Stimulated activated naive B cell treated with anti-CD40 and anti-IgM and Interleukin-4, amounts not matched to agents 10 μg/mL and 1 μg/mL and 100 μg/mL, for 72 hours (primary cell): ENCODE measurements around the gene ERG.

Source experiments
- ATAC-seq, 2 donors: fragments of 150-1000 bp; cut with Tn5 transposase; replicated peaks; 2 replicates each; pipeline ENCODE4 v1.10.0; 2021; ENCODE audit warnings: moderate library complexity in 1 of 2
- DNase-seq: peaks from one replicate; pipeline ENCODE4 v3.0.0; 2021
- H3K27ac Mint-ChIP-seq: one replicate; pipeline ENCODE4 v1.8.0; 2022; ENCODE audit warnings: mild to moderate bottlenecking, mixed read lengths
- H3K27me3 Mint-ChIP-seq, 2 donors: one replicate each; pipeline ENCODE4 v1.8.0; 2022; ENCODE audit warnings: mixed read lengths in 2 of 2
- H3K36me3 Mint-ChIP-seq, 2 donors: one replicate each; pipeline ENCODE4 v1.8.0; 2022; ENCODE audit warnings: mixed read lengths in 2 of 2, mild to moderate bottlenecking in 1 of 2
- H3K4me1 Mint-ChIP-seq, 2 donors: one replicate each; pipeline ENCODE4 v1.8.0; 2022; ENCODE audit warnings: mixed read lengths in 2 of 2, mild to moderate bottlenecking in 1 of 2
- H3K4me3 Mint-ChIP-seq, 2 donors: one replicate each; pipeline ENCODE4 v1.8.0; 2022; ENCODE audit warnings: mild to moderate bottlenecking in 2 of 2, mixed read lengths in 2 of 2, moderate library complexity in 1 of 2
- H3K9me3 Mint-ChIP-seq, 2 donors: one replicate each; pipeline ENCODE4 v1.8.0; 2022; ENCODE audit warnings: mixed read lengths in 2 of 2, mild to moderate bottlenecking in 1 of 2

The ERG gene

DNA sequence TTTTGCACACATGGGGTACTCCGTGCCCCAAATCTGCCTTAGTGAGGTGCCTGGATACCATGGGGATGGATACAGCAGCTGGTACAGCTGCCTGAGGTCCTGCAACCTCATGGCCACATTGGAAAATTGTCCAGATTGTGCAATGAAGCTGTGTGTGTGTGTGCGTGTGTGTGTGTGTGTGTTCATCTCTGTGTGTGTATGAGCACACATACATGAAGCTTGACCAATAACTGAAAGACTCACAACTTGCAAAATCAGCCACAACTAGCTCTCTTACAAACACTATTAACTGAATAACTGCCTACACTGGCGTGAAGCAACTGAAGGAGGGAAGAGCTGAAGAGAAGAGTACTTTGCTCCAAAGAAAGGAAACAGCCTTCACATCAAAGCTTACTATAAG lies 78.1 kb downstream of the ERG start:
- no peaks in the 10 kb centered on the region for H3K27me3 Mint-ChIP-seq
- no peaks in the 10 kb centered on the region for H3K36me3 Mint-ChIP-seq

GRCh38 chr21:38417726-38418125 lies 80.6 kb downstream of the ERG start:
- H3K4me3 Mint-ChIP-seq: no peak overlapping the region

More for the DNA sequence above, 78.1 kb downstream of the ERG start:
- no peak overlapping the region for H3K4me3 Mint-ChIP-seq
- ATAC-seq (no peak), DNase-seq (no peak)
- no peak overlapping the region for H3K27ac Mint-ChIP-seq
- no peaks in the 10 kb centered on the region for H3K9me3 Mint-ChIP-seq
- H3K4me1 Mint-ChIP-seq: no peaks in the 10 kb centered on the region

GRCh38 chr21:38416791-38417190 lies 81.5 kb downstream of the ERG start:
- Mint-ChIP-seq H3K4me3 (no peak overlapping the region), H3K4me1 (no peaks in the 10 kb centered on the region), H3K9me3 (peaks cover 0 to 6% of the 10 kb centered on the region in 2 donors), H3K36me3 (no peaks in the 10 kb centered on the region), H3K27me3 (no peaks in the 10 kb centered on the region), H3K27ac (no peak overlapping the region)
- no peak for DNase-seq
- ATAC-seq: no peak

More at GRCh38 chr21:38417726-38418125, 80.6 kb downstream of the ERG start:
- Mint-ChIP-seq H3K36me3 (no peaks in the 10 kb centered on the region), H3K9me3 (no peaks in the 10 kb centered on the region), H3K27me3 (no peaks in the 10 kb centered on the region), H3K4me1 (no peaks in the 10 kb centered on the region), H3K27ac (no peak overlapping the region)
- DNase-seq (no peak), ATAC-seq (no peak)

DNA sequence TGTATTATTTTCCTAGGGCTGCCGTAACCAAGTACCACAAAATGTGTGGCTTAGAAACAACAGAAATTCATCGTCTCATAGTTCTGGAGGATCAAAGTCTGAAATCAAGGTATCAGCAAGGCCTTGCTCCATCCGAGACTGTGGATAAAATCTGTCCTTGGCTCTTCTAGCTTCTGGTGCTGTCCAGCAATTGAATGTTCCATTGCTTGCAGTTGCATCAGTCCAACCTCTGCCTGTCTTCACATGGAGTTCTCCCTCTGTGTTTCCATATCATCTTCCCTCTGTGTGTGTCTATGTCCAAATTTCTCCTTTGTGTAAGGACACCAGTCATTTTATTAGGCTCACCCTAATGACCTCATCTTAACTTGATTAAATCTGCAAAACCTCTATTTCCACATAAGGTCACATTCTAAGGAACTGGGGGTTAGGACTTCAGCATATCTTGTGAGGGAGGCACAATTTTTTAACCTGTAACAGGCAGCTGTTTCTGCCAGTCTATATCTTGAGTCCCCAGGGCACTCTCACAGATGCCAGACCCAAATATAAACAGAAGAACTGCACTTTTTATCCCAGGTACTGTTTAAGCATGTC lies 84.2 kb downstream of the ERG start:
- no peak for ATAC-seq
- no peaks in the 10 kb centered on the region for H3K4me1 Mint-ChIP-seq

DNA sequence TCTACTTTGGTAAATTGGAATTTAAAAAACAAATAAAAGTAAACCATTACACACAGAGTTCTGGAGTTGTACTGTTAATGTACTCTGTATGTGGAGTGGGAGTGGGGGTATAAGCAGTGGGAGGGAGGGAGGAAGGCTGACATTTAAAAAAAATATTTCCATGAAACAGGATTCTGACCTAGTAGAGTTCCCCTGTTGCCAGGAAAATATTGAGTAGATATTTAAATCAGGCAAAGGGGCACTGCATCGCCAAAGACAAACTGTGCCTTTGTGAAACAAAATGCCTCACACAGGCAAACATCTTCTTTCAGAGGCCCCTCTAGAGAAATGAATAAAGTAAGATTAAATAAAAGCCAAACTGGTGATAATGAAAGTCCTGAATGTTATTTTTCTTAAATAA lies 87.8 kb downstream of the ERG start:
- H3K4me1 Mint-ChIP-seq: no peaks in the 10 kb centered on the region
- no peak overlapping the region for H3K27ac Mint-ChIP-seq
- no peak for DNase-seq
- peaks cover 6 to 10% of the 10 kb centered on the region in 2 donors for H3K9me3 Mint-ChIP-seq
- no peak for ATAC-seq
- H3K36me3 Mint-ChIP-seq: no peaks in the 10 kb centered on the region
- no peaks in the 10 kb centered on the region for H3K27me3 Mint-ChIP-seq
- H3K4me3 Mint-ChIP-seq: no peak overlapping the region

More for the DNA sequence above, 84.2 kb downstream of the ERG start:
- Mint-ChIP-seq H3K27me3 (no peaks in the 10 kb centered on the region), H3K27ac (no peak overlapping the region), H3K9me3 (peaks cover 0 to 8% of the 10 kb centered on the region in 2 donors), H3K4me3 (no peak overlapping the region), H3K36me3 (no peaks in the 10 kb centered on the region)
- no peak for DNase-seq

- no peak overlapping the region for H3K27ac Mint-ChIP-seq
- DNase-seq (no peak), ATAC-seq (no peak)
- H3K4me3 Mint-ChIP-seq: no peak overlapping the region
- no peaks in the 10 kb centered on the region for H3K36me3 Mint-ChIP-seq
- peaks cover 6 to 10% of the 10 kb centered on the region in 2 donors for H3K9me3 Mint-ChIP-seq
- no peaks in the 10 kb centered on the region for H3K4me1 Mint-ChIP-seq
- no peaks in the 10 kb centered on the region for H3K27me3 Mint-ChIP-seq
Measured at GRCh38 chr21:38409907-38410306, 88.4 kb downstream of the ERG start.

DNA sequence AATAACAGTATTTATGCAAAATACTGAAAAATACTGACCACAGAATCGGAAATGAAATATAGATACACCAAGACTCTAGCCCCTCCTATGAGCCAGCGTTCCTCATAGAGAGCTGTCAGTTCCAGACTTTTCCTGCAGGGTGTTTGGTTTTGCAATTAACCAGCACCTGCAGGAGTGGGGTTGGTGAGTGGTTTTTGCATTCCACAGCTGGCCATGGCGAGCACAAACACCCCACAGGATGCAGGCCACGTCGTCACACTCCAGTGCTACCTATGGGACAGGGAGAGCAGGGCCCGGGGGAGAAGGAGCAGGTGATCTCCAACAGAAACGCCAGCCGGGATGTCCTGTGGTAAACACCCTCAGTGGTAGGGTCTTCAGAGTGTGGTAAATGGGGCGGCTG lies 94.1 kb downstream of the ERG start:
- Mint-ChIP-seq H3K27me3 (peaks cover 0 to 4% of the 10 kb centered on the region in 2 donors), H3K4me3 (no peak overlapping the region), H3K9me3 (peaks cover 2 to 6% of the 10 kb centered on the region in 2 donors), H3K4me1 (peaks cover 0 to 5% of the 10 kb centered on the region in 2 donors), H3K27ac (no peak overlapping the region), H3K36me3 (no peaks in the 10 kb centered on the region)
- no peak for DNase-seq
- ATAC-seq: no peak

DNA sequence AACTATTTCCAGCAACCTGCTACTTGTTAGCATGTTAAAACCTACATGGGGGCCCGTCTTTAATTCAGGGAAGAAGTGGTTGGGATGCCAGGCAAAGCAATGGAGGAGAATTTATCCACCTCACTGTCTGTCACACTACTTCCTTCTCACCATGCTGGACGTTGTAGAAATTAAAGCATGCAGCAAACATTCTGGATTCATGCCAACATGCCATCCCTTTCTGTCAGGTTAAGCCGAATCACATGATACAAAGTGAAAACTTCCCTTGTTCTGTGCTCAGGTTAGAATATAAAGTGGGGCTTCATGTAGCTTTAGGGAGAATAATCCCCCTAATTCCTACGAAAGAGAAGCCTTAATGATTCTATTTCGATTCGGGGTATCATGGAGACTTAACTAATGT lies 95.5 kb downstream of the ERG start:
- peaks cover 0 to 5% of the 10 kb centered on the region in 2 donors for H3K4me1 Mint-ChIP-seq
- H3K9me3 Mint-ChIP-seq: no peaks in the 10 kb centered on the region
- H3K4me3 Mint-ChIP-seq: no peak overlapping the region
- no peak overlapping the region for H3K27ac Mint-ChIP-seq
- DNase-seq: no peak
- H3K36me3 Mint-ChIP-seq: no peaks in the 10 kb centered on the region
- H3K27me3 Mint-ChIP-seq: peaks cover 0 to 4% of the 10 kb centered on the region in 2 donors
- ATAC-seq: no peak

DNA sequence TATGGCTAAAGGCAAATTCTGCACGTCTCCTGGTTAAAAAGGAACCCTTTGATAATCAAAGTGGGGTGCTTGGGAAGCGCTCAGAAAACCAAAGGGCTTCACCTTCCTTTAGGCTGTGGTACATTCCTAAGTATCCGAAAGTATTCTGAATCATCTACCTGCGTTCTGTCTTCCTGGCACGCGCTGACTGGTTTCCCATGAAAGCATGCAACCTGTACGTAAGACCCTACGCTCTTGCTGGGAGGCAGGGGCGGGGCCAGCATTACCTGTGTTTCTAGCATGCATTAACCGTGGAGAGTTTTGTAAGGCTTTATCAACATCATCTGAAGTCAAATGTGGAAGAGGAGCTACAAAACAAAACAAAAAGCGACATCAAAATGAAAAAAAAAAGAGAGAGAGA lies 96.0 kb downstream of the ERG start:
- no peak overlapping the region for H3K27ac Mint-ChIP-seq
- no peak for DNase-seq
- peaks cover 0 to 5% of the 10 kb centered on the region in 2 donors for H3K4me1 Mint-ChIP-seq
- H3K9me3 Mint-ChIP-seq: no peaks in the 10 kb centered on the region
- no peak for ATAC-seq
- H3K4me3 Mint-ChIP-seq: no peak overlapping the region
- H3K27me3 Mint-ChIP-seq: peaks cover 0 to 4% of the 10 kb centered on the region in 2 donors
- no peaks in the 10 kb centered on the region for H3K36me3 Mint-ChIP-seq

DNA sequence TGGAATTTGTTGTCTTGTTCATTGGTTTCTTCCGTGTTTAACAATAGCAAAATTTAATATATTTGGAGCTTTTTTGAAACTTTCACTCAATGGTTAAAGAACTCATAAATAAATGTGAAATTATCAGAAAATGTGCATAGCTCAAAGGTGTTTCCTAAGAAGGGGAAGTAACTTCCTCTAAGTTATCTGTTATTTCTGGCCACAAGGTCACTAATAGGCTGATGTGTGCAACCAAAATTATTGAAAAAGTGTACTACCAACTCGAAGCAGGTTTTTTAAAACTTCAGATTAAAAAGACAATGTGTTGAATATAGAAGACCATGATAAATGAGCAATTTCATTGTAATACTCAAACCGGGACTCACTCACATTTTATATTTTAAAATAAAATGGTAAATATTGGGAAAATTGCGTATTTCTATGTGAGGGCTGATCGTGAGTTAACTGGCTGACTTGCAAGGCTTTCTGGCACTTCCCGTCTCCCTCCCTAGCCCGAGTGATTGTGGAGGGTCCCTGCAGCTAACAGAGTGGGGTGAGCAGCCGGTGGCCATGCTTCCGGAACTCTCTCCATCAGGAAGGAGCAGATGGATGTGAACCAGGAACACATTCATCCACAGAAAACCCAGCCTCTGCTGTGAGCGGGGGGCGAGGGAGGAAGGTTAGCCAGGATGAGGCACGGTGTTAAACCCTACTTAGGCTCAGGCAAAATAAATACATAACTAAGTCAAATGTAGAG lies 96.9 kb downstream of the ERG start:
- no peak overlapping the region for H3K4me3 Mint-ChIP-seq
- H3K27me3 Mint-ChIP-seq: peaks cover 0 to 4% of the 10 kb centered on the region in 2 donors
- H3K27ac Mint-ChIP-seq: no peak overlapping the region
- no peaks in the 10 kb centered on the region for H3K36me3 Mint-ChIP-seq
- no peaks in the 10 kb centered on the region for H3K9me3 Mint-ChIP-seq
- DNase-seq (no peak), ATAC-seq (no peak)
- H3K4me1 Mint-ChIP-seq: peaks cover 0 to 5% of the 10 kb centered on the region in 2 donors

DNA sequence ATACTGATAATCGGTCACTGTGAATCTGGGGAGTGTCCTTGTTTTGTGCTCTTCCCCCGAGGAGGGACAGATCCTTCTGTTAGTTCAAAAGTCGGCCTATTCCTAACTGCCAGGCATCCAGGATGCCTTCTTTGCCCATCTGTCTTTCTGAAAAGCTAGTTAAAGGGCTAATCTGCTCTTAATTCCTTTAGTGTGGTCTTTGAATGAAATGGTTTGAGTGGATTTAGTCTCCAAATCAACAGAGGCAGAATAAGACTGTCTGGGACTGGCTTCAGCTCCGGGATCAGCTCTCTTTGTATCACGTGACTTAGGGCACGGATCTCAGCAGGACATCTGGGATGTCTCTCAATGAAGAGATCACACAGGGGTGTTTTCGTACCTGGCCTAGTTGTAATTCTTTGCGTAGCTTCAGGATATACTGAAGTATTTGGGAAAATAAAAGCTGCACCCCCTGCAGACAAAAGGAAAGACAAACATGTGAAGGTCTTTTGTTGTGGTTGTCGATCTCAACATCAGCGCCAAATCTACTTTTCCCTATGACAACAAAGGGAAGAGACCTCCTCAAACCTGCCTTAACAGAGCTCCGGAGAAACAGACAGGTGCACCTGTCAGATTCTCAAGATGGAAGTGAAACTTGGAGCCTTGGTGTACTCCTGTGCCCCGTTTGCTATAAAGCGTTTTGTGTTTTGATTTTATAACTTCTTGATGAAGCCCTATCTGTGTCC lies 97.9 kb downstream of the ERG start:
- H3K27me3 Mint-ChIP-seq: peaks cover 0 to 4% of the 10 kb centered on the region in 2 donors

GRCh38 chr21:38399103-38399502 lies 99.2 kb downstream of the ERG start:
- H3K4me3 Mint-ChIP-seq: no peak overlapping the region
- no peaks in the 10 kb centered on the region for H3K36me3 Mint-ChIP-seq
- no peak overlapping the region for H3K27ac Mint-ChIP-seq
- DNase-seq (no peak), ATAC-seq (no peak)
- no peaks in the 10 kb centered on the region for H3K9me3 Mint-ChIP-seq
- H3K27me3 Mint-ChIP-seq: peaks cover 0 to 1% of the 10 kb centered on the region in 2 donors
- peaks cover 0 to 2% of the 10 kb centered on the region in 2 donors for H3K4me1 Mint-ChIP-seq

More for the DNA sequence above, 97.9 kb downstream of the ERG start:
- Mint-ChIP-seq H3K4me1 (peaks cover 0 to 5% of the 10 kb centered on the region in 2 donors), H3K4me3 (no peak overlapping the region), H3K9me3 (no peaks in the 10 kb centered on the region), H3K27ac (no peak overlapping the region), H3K36me3 (no peaks in the 10 kb centered on the region)
- DNase-seq (no peak), ATAC-seq (no peak)

- ATAC-seq (no peak), DNase-seq (no peak)
- H3K36me3 Mint-ChIP-seq: no peaks in the 10 kb centered on the region
Measured at GRCh38 chr21:38396325-38396724, 102.0 kb downstream of the ERG start.

DNA sequence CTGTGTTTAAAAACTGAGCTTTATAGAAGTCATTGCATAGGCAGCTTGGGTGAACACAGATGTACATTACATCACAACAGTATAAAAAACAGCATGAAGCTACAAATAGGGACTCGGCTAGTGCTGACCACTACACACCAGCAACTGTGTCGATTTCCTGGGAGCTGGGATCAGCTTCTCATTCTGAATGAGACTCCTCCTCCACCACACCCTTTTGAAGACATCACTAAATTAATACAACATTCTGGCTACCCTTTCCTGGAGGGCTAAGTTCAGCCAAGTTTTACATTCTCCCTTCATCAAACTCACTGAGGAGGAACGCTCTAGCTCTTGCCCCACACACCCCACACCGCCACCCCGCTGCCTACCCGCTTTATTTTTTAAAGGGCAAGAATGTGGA lies 102.7 kb downstream of the ERG start:
- H3K36me3 Mint-ChIP-seq: no peaks in the 10 kb centered on the region
- no peak overlapping the region for H3K4me3 Mint-ChIP-seq
- ATAC-seq (no peak), DNase-seq (no peak)
- no peaks in the 10 kb centered on the region for H3K4me1 Mint-ChIP-seq
- no peaks in the 10 kb centered on the region for H3K9me3 Mint-ChIP-seq
- no peaks in the 10 kb centered on the region for H3K27me3 Mint-ChIP-seq
- H3K27ac Mint-ChIP-seq: no peak overlapping the region

More at GRCh38 chr21:38396325-38396724, 102.0 kb downstream of the ERG start:
- Mint-ChIP-seq H3K4me1 (no peaks in the 10 kb centered on the region), H3K4me3 (no peak overlapping the region), H3K27ac (no peak overlapping the region), H3K9me3 (no peaks in the 10 kb centered on the region), H3K27me3 (no peaks in the 10 kb centered on the region)

- Mint-ChIP-seq H3K9me3 (no peaks in the 10 kb centered on the region), H3K4me3 (no peak overlapping the region), H3K4me1 (no peaks in the 10 kb centered on the region), H3K36me3 (no peaks in the 10 kb centered on the region), H3K27me3 (peaks cover 0 to 3% of the 10 kb centered on the region in 2 donors), H3K27ac (no peak overlapping the region)
- DNase-seq: no peak
- ATAC-seq: no peak
Measured at GRCh38 chr21:38392661-38393060, 105.6 kb downstream of the ERG start.
